MCF 10A (cell line): Measurements from ENCODE around the gene CCDC12. TPM values are rescaled to one million over a fixed set of nuclear protein-coding genes. Genes with fewer than 3 reads are reported as not detected.

Experiments used
- BruUV-seq: library from RNA; stranded (reverse); fragments of 400-500 nt; replicated peaks from 2 replicates; lab custom pipeline; 2021; lab: Mats Ljungman, UMichigan
- CTCF ChIA-PET: fragments of 300-600 bp; sonication (Branson Sonifier 250); formaldehyde crosslinking; extraction: SDS; loops from one replicate; lab custom pipeline; 2021; ENCODE audit warnings: antibody characterized with exemption, inconsistent platforms; lab: Yijun Ruan, JAX
- POLR2A ChIA-PET: fragments of 300-600, 350-650 bp; sonication (Branson Sonifier 250); formaldehyde crosslinking; extraction: SDS; loops from one replicate; lab custom pipeline; 2020; ENCODE audit warnings: antibody characterized with exemption, inconsistent platforms; lab: Yijun Ruan, JAX
- DNase-seq: peaks from one replicate; pipeline ENCODE4 v3.0.0-alpha.2; 2018; ENCODE audit not compliant: unreplicated experiment
- H3K27ac Mint-ChIP-seq: one replicate; pipeline ENCODE4 v1.8.0; 2022; ENCODE audit warnings: mild to moderate bottlenecking, low read depth, mixed read lengths; ENCODE audit not compliant: unreplicated experiment
- H3K27me3 Mint-ChIP-seq: one replicate; pipeline ENCODE4 v1.8.0; 2022; ENCODE audit warnings: mixed read lengths; ENCODE audit not compliant: insufficient read depth, unreplicated experiment
- H3K36me3 Mint-ChIP-seq: one replicate; pipeline ENCODE4 v1.8.0; 2022; ENCODE audit warnings: mild to moderate bottlenecking, moderate library complexity, mixed read lengths; ENCODE audit not compliant: insufficient read depth, unreplicated experiment
- H3K4me1 Mint-ChIP-seq: one replicate; pipeline ENCODE4 v1.8.0; 2022; ENCODE audit warnings: mixed read lengths; ENCODE audit not compliant: insufficient read depth, unreplicated experiment
- H3K4me3 Mint-ChIP-seq: one replicate; pipeline ENCODE4 v1.8.0; 2022; ENCODE audit warnings: mild to moderate bottlenecking, moderate library complexity, mixed read lengths; ENCODE audit not compliant: unreplicated experiment
- H3K9me3 Mint-ChIP-seq: one replicate; pipeline ENCODE4 v1.8.0; 2022; ENCODE audit warnings: mixed read lengths; ENCODE audit not compliant: unreplicated experiment
- intact Hi-C: fragments of 100-400 bp; cut with micrococcal nuclease; formaldehyde crosslinking; loops from 2 replicates; pipeline ENCODE4 v1.14.1; 2022
- total RNA-seq: library from RNA; stranded (reverse); gene quantifications from 2 replicates; pipeline ENCODE4 v1.2.3, GENCODE V29; 2022
- TF ChIP-seq, protein P1 (sequence below): fragments of 200-600 bp; IDR thresholded peaks from one replicate; pipeline ENCODE4 v1.8.0; 2022; ENCODE audit warnings: antibody characterized with exemption, mild to moderate bottlenecking; ENCODE audit not compliant: unreplicated experiment

Gene CCDC12
- total RNA-seq, 1 experiment from 2014 or later = 45.9 TPM

DNA sequence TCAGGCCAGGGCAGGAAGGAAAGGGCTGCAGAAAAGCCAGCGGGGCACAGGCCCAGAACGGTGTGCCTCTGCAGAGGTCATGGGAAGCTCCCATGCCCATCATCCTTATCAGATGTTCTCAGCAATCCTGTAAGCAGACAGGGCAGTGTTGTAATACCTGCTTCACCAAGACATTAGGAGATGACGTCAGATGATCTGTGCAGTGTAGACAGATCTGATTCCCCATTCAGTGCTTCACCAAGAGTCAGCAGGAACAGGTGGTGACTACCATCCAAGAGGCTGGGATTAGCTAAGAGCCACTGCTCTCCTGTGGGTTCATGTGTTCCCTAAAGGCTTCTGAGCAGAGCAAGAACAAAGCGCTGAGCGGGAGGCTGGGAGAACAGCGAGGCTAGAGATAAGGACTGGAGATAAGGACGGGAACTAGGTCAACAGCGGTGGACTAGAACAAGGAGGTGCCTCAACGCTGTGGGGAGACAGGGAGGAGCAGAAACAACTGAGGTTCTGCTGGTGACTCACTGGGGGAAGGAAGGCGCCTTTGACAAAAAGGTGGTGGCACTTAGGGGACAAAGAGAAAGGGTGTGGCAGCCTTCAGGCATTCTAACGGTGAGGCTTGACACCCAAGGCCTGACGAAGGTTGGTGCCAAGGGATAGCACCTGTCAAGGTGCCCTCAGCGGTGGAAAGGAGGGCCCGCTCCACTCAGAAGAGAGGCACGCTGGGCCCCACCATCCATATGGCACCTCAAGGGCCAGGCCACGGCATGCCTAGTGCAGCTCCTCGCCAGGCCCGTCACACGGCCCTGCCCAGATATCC lies 28.4 kb downstream of the CCDC12 start:
- BruUV-seq = no TSS peak
- peaks cover 62% of the 10 kb centered on the region for H3K4me1 Mint-ChIP-seq
- ChIA-PET POLR2A (interaction anchor here (0.6 to 3.1 kb wide), 8 partner anchors 9 to 833 kb away, joined by 3 to 34 read pairs (median 4); partner anchors contain the start of genes CCDC12 and NBEAL2), CTCF (interaction anchor here (0.6 to 4.8 kb wide), 5 partner anchors 10 to 497 kb away, joined by 3 to 25 read pairs (median 4); no protein-coding TSS in a partner anchor)
- intact Hi-C loops = no loop called here
- H3K36me3 Mint-ChIP-seq = peaks cover 6% of the 10 kb centered on the region
- no peaks in the 10 kb centered on the region for H3K27me3 Mint-ChIP-seq
- H3K4me3 Mint-ChIP-seq = no peak overlapping the region
- TF ChIP-seq, protein P1, sequence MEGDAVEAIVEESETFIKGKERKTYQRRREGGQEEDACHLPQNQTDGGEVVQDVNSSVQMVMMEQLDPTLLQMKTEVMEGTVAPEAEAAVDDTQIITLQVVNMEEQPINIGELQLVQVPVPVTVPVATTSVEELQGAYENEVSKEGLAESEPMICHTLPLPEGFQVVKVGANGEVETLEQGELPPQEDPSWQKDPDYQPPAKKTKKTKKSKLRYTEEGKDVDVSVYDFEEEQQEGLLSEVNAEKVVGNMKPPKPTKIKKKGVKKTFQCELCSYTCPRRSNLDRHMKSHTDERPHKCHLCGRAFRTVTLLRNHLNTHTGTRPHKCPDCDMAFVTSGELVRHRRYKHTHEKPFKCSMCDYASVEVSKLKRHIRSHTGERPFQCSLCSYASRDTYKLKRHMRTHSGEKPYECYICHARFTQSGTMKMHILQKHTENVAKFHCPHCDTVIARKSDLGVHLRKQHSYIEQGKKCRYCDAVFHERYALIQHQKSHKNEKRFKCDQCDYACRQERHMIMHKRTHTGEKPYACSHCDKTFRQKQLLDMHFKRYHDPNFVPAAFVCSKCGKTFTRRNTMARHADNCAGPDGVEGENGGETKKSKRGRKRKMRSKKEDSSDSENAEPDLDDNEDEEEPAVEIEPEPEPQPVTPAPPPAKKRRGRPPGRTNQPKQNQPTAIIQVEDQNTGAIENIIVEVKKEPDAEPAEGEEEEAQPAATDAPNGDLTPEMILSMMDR = no peak
- peak overlapping the region; percentile 36 for H3K27ac Mint-ChIP-seq
- no peaks in the 10 kb centered on the region for H3K9me3 Mint-ChIP-seq
- DNase-seq = peak; percentile 71

DNA sequence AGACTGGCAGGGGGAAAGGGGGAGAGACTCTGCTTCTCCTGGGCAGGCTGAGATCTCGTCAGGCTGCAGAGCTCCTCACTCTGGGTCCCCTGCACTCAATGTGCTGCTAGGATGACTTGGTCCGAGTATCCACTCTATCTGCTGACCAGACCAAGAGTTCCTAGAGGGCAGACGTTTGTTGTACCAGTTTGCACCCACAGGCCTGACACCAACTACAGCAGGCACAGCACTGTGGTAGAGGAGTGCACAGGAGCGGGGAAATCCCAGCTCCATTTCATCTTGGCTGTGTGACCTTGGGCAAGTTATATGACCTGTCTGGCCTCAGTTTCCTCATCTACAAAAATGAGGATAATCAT lies 29.0 kb downstream of the CCDC12 start:
- POLR2A ChIA-PET = interaction anchor here (0.6 to 3.1 kb wide), 8 partner anchors 11 to 834 kb away, joined by 3 to 34 read pairs (median 4); partner anchors contain the start of genes CCDC12 and NBEAL2
- DNase-seq = no peak
- H3K36me3 Mint-ChIP-seq = peaks cover 6% of the 10 kb centered on the region
- no peaks in the 10 kb centered on the region for H3K27me3 Mint-ChIP-seq
- H3K27ac Mint-ChIP-seq = peak overlapping the region; percentile 36
- CTCF ChIA-PET = interaction anchor here (1.0 to 4.8 kb wide), 5 partner anchors 9 to 497 kb away, joined by 3 to 25 read pairs (median 4); no protein-coding TSS in a partner anchor
- H3K9me3 Mint-ChIP-seq = no peaks in the 10 kb centered on the region
- intact Hi-C loops = no loop called here
- H3K4me3 Mint-ChIP-seq = peak overlapping the region; percentile 17
- TF ChIP-seq, protein P1 = no peak
- BruUV-seq = no TSS peak
- peaks cover 60% of the 10 kb centered on the region for H3K4me1 Mint-ChIP-seq

DNA sequence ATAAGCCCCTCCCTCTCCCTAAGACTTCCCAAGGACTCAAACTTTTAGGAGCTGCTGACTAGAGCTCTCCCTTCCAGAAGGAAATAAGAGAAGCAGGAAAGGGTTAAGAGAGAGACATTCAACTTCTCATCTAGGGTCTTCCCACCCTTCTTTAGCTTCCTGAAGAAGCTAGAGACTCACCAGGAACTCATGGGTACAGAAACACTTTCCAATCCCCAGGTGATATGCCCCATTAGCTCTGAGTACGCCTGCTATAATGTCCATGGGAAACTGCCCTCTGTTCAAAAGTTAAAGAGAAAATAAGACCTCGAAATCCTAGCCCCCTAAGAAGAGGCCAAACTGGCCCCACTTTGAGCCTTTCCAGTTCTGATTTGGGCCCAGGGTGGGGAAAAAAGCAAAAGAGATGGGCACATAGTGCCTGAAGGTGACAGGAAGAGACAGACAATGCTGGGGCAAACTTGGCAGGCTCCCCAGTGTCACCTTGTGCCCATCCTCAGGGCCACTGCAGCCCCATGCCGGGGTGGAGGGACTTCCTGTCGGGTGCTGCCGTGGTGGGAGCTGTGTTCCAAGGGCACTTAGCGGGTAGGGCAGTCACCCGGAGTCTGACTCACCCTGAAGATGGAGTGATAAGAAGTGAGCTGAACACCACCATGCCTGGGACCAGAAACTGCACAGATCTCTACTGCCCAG lies 29.5 kb downstream of the CCDC12 start:
- POLR2A ChIA-PET = interaction anchor here (0.6 to 3.1 kb wide), 7 partner anchors 12 to 251 kb away, joined by 3 to 34 read pairs (median 5); partner anchors contain the start of genes CCDC12 and NBEAL2
- intact Hi-C loops = no loop called here
- Mint-ChIP-seq H3K36me3 (peaks cover 6% of the 10 kb centered on the region), H3K9me3 (no peaks in the 10 kb centered on the region), H3K4me3 (peak overlapping the region; percentile 17), H3K27me3 (no peaks in the 10 kb centered on the region), H3K27ac (peak overlapping the region; percentile 36), H3K4me1 (peaks cover 62% of the 10 kb centered on the region)
- CTCF ChIA-PET = interaction anchor here (0.8 to 4.8 kb wide), 6 partner anchors 9 to 496 kb away, joined by 3 to 25 read pairs (median 4); no protein-coding TSS in a partner anchor
- no TSS peak for BruUV-seq
- no peak for DNase-seq
- TF ChIP-seq, protein P1 = no peak
